MG63 (cell line): Measurements from ENCODE around the gene PRSS50. TPM values are rescaled to one million over a fixed set of nuclear protein-coding genes. Genes with fewer than 3 reads are reported as not detected.

Source experiments
- DNase-seq: peaks from one replicate; pipeline ENCODE4 v3.0.0-alpha.2; 2020
- H3K27me3 ChIP-seq: fragments of 250-450 bp; sonication (Bioruptor Pico); 2 replicates; pipeline ENCODE4 v1.5.1; 2020; ENCODE audit warnings: mild to moderate bottlenecking, moderate library complexity
- H3K36me3 ChIP-seq: fragments of 250-450 bp; sonication (Bioruptor Pico); 2 replicates; pipeline ENCODE4 v1.5.1; 2020; ENCODE audit warnings: mild to moderate bottlenecking, moderate library complexity
- H3K4me3 ChIP-seq: fragments of 250-450 bp; sonication (Bioruptor Pico); 2 replicates; pipeline ENCODE4 v1.5.1; 2020; ENCODE audit warnings: mild to moderate bottlenecking, moderate library complexity
- H3K9me3 ChIP-seq: fragments of 250-450 bp; sonication (Bioruptor Pico); 2 replicates; pipeline ENCODE4 v1.5.1; 2020; ENCODE audit warnings: mild to moderate bottlenecking, moderate library complexity
- total RNA-seq: library from RNA; depleted of rRNA; stranded (reverse); fragments of >200 nt; shearing (Covaris generic); gene quantifications from 2 replicates; pipeline ENCODE4 v1.2.3, GENCODE V29; 2014; ENCODE audit warnings: low replicate concordance

The PRSS50 gene
- total RNA-seq, 1 experiment from 2014 or later = not detected

- Histone ChIP-seq H3K9me3 (no peaks in the 10 kb centered on the region), H3K27me3 (no peaks in the 10 kb centered on the region), H3K4me3 (no peak overlapping the region), H3K36me3 (no peaks in the 10 kb centered on the region)
- no peak for DNase-seq
Observed at GRCh38 chr3:46670000-46670890, 47.4 kb downstream of the PRSS50 start.

DNA sequence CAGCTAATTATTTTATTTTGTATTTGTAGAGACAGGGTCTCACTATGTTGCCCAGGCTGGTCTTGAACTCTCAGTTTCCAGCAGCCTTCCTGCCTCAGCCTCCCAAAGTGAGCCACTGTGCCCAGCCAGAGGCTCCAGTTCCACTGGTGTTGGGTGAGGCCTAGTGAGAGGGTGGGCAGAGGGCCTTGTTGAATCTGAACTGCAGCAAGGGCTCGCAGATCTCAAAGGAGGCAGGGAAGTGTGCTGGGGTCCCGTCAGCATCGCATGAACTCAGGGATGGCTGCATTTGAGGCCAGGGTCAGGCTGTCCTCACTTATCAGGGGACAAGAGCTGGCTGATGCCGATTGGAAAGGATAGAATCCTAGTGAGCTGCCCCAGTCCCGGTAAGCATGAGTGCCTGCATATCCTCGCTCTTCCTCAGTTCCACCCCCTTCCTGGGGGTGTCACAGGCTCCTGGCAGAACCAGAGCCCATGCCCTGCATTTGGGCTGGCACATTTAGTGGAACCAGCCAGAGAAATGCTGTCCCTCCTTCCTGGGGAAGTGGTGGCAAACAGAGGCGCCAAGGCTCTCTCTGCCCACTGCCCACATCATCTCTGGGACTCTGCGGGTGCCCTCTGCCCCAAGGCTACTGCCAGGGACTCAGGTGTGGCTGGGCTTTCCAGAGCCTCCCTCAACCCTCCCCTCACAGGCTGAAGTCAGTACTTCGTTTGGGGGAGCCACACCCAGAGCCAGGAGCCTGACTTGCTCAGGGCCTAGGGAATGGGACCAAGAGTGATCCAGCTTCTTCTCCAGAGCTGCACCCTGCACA, 48.3 kb downstream of the PRSS50 start:
- no peaks in the 10 kb centered on the region for H3K36me3 ChIP-seq
- no peak overlapping the region for H3K4me3 ChIP-seq
- no peaks in the 10 kb centered on the region for H3K9me3 ChIP-seq
- DNase-seq = no peak
- no peaks in the 10 kb centered on the region for H3K27me3 ChIP-seq

DNA sequence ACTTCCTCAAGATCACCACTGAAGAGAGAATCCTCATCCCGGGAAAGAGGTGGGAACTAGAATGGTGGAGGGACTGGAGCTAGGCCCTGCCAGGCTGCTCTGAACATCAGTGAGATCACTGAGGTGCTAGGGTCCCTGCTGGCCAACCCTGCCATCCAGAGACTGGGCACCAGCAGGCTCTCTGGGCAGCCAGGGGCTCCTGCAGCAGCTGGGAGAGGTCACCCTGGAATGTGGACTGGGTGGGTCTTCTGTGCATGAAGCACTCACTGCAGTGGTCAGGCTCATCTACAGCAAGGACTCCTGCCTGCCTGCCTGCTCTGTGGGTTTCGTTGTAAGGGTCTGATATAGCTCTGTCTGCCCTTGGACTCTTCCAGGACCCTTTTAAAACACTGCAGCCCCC, 49.1 kb downstream of the PRSS50 start:
- no peak for DNase-seq

GRCh38 chr3:46668116-46668515, 49.6 kb downstream of the PRSS50 start:
- H3K27me3 ChIP-seq = no peaks in the 10 kb centered on the region
- H3K9me3 ChIP-seq = no peaks in the 10 kb centered on the region
- H3K36me3 ChIP-seq = no peaks in the 10 kb centered on the region
- DNase-seq = no peak
- H3K4me3 ChIP-seq = no peak overlapping the region

More for the DNA sequence above, 49.1 kb downstream of the PRSS50 start:
- no peak overlapping the region for H3K4me3 ChIP-seq
- no peaks in the 10 kb centered on the region for H3K36me3 ChIP-seq
- H3K9me3 ChIP-seq = no peaks in the 10 kb centered on the region
- no peaks in the 10 kb centered on the region for H3K27me3 ChIP-seq

DNA sequence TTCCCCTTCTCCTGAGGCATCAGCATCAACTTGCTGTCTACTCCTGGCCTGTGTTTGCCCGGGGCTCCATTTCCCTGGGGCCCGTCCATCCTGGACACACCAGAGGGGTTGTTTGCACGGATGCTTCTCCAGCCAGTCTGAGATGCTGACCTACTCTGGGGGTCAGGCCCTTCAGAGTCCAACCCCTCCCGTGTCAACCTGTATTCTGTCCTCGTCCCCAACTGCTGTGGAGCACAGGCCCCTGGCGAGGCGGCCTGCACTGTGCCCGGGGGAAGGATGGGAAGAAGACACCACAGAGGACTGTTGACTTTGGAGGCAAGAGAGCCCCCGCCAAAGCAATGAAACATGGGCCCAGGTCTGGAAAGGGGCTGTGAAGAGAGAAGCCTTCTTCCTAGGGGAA, 50.0 kb downstream of the PRSS50 start:
- Histone ChIP-seq H3K4me3 (no peak overlapping the region), H3K27me3 (no peaks in the 10 kb centered on the region), H3K36me3 (no peaks in the 10 kb centered on the region), H3K9me3 (no peaks in the 10 kb centered on the region)
- DNase-seq = no peak

- Histone ChIP-seq H3K36me3 (no peaks in the 10 kb centered on the region), H3K27me3 (no peaks in the 10 kb centered on the region), H3K4me3 (no peak overlapping the region), H3K9me3 (no peaks in the 10 kb centered on the region)
- DNase-seq = no peak
Observed at GRCh38 chr3:46667061-46667621, 50.5 kb downstream of the PRSS50 start.

GRCh38 chr3:46666453-46666845, 51.2 kb downstream of the PRSS50 start:
- Histone ChIP-seq H3K36me3 (no peaks in the 10 kb centered on the region), H3K4me3 (no peak overlapping the region), H3K9me3 (no peaks in the 10 kb centered on the region), H3K27me3 (no peaks in the 10 kb centered on the region)
- no peak for DNase-seq

DNA sequence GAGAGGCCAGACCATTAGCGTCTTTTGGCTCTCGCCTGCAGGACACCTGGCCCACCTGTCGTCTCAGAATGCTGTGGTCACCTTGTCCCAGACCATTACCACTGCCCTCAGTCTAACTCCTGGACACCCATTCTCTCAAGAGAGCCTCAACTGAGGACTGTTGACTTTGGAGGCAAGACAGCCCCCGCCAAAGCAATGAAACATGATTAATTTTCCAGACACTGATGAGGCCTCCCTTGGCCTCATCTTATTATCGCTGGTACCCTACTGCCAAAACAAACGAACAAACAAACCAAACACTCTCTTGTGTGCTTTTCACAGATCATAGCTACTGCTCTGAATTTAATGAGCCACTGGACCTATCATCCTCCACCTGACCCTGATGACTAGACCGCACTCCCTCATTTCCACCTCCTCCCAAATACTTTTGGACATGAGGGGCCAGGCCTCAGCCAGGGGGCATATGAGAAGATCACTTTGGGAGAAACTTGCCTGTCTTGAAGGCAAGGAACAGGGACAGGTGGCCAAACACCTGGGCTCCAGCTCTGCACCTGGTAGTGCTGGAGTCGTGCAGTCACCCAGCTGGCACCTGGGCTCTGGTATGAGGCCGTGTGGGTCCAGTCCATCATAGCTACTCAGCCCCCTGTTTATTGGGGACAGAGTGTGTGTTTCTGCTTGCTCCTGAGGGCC, 51.8 kb downstream of the PRSS50 start:
- Histone ChIP-seq H3K36me3 (no peaks in the 10 kb centered on the region), H3K4me3 (no peak overlapping the region), H3K9me3 (no peaks in the 10 kb centered on the region), H3K27me3 (no peaks in the 10 kb centered on the region)
- no peak for DNase-seq

DNA sequence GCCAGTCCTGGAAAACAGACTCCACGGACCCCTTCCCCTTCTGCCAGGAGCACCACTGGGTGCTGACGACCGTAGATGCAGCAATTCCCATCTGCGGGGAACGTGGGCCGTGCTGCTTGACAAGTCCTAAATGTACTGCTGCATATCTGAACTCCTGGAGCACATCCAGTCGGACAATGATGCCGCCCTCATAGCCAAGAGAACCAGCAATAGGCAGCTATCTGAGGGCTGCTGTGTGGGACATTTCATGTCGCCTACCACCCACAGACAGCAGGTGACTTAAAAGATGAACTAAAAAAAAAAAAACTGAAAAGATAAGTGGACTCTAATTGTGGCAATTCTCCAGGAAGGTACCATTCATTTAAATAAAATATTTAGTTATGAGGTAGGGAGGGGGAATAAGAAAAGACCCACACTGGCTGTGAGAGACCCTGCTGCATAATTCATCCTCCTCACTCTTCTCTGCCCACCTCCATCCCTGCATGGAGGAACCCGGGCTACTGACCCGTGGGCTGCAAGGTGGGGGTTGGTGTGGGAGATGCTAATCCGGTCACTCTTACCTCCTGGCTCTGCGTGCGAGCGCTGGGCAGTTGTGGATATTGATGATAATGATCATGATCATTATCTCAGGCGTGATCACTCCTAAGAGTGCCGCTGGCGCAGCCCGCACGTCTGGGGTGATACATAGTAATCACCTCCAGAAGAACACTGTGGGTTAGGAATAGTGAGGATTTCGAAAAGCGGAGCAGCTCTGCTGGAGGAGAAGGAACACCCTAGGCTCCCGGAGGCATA, 52.5 kb downstream of the PRSS50 start:
- no peaks in the 10 kb centered on the region for H3K9me3 ChIP-seq
- H3K27me3 ChIP-seq = no peaks in the 10 kb centered on the region
- H3K36me3 ChIP-seq = no peaks in the 10 kb centered on the region
- no peak for DNase-seq
- H3K4me3 ChIP-seq = no peak overlapping the region

- no peaks in the 10 kb centered on the region for H3K27me3 ChIP-seq
- H3K9me3 ChIP-seq = no peaks in the 10 kb centered on the region
- no peak for DNase-seq
- no peaks in the 10 kb centered on the region for H3K36me3 ChIP-seq
- H3K4me3 ChIP-seq = no peak overlapping the region
Observed at GRCh38 chr3:46664188-46664970, 53.3 kb downstream of the PRSS50 start.

DNA sequence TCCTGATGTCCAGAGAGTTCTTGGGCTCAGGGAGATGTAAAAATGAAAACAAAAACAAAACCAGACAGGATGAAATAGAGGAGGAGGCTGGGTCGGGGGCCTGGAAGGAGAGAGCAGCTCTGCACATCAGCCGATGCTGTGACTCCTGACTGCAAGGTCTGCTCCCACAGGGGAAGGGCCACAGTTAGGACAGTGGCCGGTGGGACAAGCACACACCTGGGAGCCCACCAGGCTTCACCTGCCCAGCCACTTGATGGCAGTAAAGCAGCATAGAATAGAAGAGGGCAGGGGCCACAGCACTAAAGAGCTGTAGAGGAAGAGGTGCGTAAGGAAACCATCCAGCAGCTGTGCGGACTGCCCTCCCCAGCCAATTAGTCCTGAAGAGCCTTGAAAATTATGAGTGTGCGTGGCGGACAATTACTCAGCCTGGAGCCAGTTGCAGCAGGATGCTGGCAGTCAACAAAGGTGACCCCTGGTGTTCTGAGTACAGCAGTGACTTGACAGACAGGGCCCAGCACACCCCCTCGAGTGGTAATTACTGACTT, 54.0 kb downstream of the PRSS50 start:
- Histone ChIP-seq H3K9me3 (no peaks in the 10 kb centered on the region), H3K36me3 (no peaks in the 10 kb centered on the region), H3K27me3 (no peaks in the 10 kb centered on the region), H3K4me3 (no peak overlapping the region)
- DNase-seq = no peak

DNA sequence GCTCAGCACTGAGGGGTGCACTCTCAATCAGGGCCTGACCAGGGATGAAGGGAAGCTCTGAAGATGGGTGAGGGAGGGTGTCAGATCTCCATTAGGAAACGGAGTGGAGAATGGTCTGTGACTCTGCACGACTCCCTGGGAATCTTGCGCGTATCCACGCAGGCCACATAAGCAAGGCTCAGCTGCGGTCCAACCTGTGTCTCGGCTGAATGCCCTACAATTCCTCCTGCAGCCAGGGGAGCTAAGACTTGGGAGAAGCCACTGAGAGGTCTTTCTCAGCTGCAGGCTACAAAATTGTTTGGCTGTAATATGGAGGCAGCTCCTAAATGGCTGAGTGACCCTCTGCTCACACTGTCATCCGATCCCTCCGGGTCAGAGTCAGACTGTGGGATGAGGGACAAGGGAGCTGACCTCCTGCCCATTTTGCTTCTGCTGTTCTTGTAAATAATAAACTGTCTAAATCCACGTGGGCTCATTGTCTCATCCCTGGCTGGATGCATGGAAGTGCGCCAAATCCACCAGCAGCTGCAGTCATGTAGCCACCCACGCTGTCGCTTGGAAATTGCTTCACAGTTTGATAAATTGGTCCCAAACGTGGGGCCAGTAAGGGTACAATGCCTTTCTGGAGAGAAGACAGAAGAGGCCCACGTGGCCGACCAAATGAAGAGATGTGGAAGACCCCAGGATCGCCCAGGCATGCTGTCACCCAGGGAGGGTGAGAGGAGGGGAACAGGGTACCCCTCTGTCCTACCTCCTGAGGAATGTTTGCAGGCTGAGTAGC, 54.7 kb downstream of the PRSS50 start:
- Histone ChIP-seq H3K4me3 (no peak overlapping the region), H3K36me3 (no peaks in the 10 kb centered on the region), H3K9me3 (no peaks in the 10 kb centered on the region), H3K27me3 (no peaks in the 10 kb centered on the region)
- peak; percentile 34 for DNase-seq
